KOPT-K1 (cell line): ENCODE measurements around the gene SNX3.

Experiments used
- H3K27ac ChIP-seq: fragments of 200-600 bp; sonication (generic); 2 replicates; pipeline ENCODE4 v1.5.1; 2016; ENCODE audit warnings: antibody characterized with exemption, mild to moderate bottlenecking, low read depth, low read length; ENCODE audit not compliant: poor library complexity, severe bottlenecking
- H3K36me3 ChIP-seq: fragments of 200-600 bp; sonication (generic); 2 replicates; pipeline ENCODE4 v1.5.1; 2017; ENCODE audit warnings: antibody characterized with exemption, mild to moderate bottlenecking, low read length, moderate library complexity; ENCODE audit not compliant: insufficient read depth
- H3K9me3 ChIP-seq: fragments of 200-600 bp; sonication (generic); 2 replicates; pipeline ENCODE4 v1.5.1; 2017; ENCODE audit warnings: antibody characterized with exemption, low read length, mild to moderate bottlenecking; ENCODE audit not compliant: insufficient read depth, poor library complexity, severe bottlenecking

Gene SNX3

GRCh38 chr6:108163644-108164542 is 96.9 kb downstream of the SNX3 start:
- Histone ChIP-seq H3K36me3 (no peaks in the 10 kb centered on the region), H3K9me3 (peaks cover 29% of the 10 kb centered on the region), H3K27ac (no peak overlapping the region)

- no peaks in the 10 kb centered on the region for H3K36me3 ChIP-seq
- peaks cover 28% of the 10 kb centered on the region for H3K9me3 ChIP-seq
- no peak overlapping the region for H3K27ac ChIP-seq
These were observed 97.6 kb downstream of the SNX3 start for GRCh38 chr6:108163267-108163643.

- H3K9me3 ChIP-seq = peaks cover 16% of the 10 kb centered on the region
- H3K27ac ChIP-seq = no peak overlapping the region
- H3K36me3 ChIP-seq = no peaks in the 10 kb centered on the region
These were observed 99.0 kb downstream of the SNX3 start for GRCh38 chr6:108161724-108162282.
